ENCODE measurements around the gene MAP4K5. TPM values are rescaled to one million over a fixed set of nuclear protein-coding genes. Genes with fewer than 3 reads are reported as not detected.

Gene MAP4K5
- total RNA-seq, 1 donor from 2014 or later = 34.1 TPM

DNA sequence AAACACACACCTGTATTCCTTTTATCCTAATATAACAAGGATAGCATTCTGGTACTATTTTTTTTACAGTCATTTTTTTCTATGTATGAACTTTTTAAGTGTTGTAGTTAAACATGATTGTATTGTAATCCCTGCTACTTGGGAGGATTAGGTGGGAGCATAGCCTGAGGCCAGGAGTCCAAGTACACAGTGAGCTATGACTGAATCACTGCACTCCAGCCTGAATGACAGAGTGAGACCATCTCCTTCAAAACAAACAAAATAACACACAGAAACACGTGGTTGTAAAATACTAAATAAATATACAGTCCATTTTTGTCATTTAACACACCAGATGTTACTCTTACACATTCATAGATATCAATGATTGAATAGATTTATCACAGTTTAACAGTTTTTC is 56.9 kb downstream of the MAP4K5 start:
- H3K27ac Mint-ChIP-seq = no peak overlapping the region
- ATAC-seq (ENCODE audit: low read depth) (no peak), DNase-seq (no peak)
- H3K27me3 Mint-ChIP-seq = no peaks in the 10 kb centered on the region
- peaks cover 71% of the 10 kb centered on the region for H3K36me3 Mint-ChIP-seq (ENCODE audit: low read depth)
- TF ChIP-seq, protein P1, sequence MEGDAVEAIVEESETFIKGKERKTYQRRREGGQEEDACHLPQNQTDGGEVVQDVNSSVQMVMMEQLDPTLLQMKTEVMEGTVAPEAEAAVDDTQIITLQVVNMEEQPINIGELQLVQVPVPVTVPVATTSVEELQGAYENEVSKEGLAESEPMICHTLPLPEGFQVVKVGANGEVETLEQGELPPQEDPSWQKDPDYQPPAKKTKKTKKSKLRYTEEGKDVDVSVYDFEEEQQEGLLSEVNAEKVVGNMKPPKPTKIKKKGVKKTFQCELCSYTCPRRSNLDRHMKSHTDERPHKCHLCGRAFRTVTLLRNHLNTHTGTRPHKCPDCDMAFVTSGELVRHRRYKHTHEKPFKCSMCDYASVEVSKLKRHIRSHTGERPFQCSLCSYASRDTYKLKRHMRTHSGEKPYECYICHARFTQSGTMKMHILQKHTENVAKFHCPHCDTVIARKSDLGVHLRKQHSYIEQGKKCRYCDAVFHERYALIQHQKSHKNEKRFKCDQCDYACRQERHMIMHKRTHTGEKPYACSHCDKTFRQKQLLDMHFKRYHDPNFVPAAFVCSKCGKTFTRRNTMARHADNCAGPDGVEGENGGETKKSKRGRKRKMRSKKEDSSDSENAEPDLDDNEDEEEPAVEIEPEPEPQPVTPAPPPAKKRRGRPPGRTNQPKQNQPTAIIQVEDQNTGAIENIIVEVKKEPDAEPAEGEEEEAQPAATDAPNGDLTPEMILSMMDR (IDR thresholded peaks at IDR 0.05) = no peak
- ChIA-PET POLR2A (no interaction called here), CTCF (no interaction called here)
- H3K4me3 Mint-ChIP-seq = no peak overlapping the region
- peaks cover 21% of the 10 kb centered on the region for H3K9me3 Mint-ChIP-seq
- intact Hi-C loops (cut with micrococcal nuclease) = no loop called here
- H3K4me1 Mint-ChIP-seq = no peaks in the 10 kb centered on the region

DNA sequence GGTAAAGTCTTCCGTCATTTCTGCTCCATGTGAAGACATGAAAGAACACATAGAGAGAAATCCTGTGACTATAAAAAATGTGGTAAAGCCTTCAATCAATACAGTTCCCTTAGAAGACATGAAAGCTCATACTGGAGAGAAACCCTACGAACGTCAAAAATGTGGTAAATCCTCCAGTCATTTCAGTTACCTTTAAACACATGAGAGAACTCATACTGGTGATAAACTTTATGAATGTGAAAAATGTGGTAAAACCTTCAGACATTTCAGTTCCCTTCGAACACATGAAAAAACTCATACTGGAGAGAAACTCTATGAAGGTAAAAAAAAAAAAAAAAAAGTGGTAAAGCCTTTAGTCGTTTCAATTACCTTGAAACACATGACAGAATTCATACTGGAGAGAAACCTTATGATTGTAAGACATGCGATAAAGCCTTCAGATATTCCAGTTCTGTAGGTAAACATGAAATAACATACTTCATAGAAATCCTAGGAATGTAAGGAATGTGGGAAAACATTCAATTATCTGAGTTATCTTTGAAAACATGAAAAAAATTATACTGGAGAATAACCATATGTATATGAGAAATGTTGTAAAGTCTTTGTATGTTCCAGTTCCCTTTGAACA is 60.4 kb downstream of the MAP4K5 start:
- H3K9me3 Mint-ChIP-seq = peaks cover 18% of the 10 kb centered on the region
- no peaks in the 10 kb centered on the region for H3K27me3 Mint-ChIP-seq
- no peak for ATAC-seq (ENCODE audit: low read depth)
- no peak for DNase-seq
- H3K4me3 Mint-ChIP-seq = no peak overlapping the region
- TF ChIP-seq, protein P1 (IDR thresholded peaks at IDR 0.05) = no peak
- intact Hi-C loops (cut with micrococcal nuclease) = loop anchor here (5.0 kb wide), 1 partner anchor 875 kb away; the partner anchor contains the start of gene LRR1
- H3K36me3 Mint-ChIP-seq (ENCODE audit: low read depth) = peaks cover 76% of the 10 kb centered on the region
- no peak overlapping the region for H3K27ac Mint-ChIP-seq
- ChIA-PET CTCF (no interaction called here), POLR2A (no interaction called here)
- H3K4me1 Mint-ChIP-seq = no peaks in the 10 kb centered on the region

DNA sequence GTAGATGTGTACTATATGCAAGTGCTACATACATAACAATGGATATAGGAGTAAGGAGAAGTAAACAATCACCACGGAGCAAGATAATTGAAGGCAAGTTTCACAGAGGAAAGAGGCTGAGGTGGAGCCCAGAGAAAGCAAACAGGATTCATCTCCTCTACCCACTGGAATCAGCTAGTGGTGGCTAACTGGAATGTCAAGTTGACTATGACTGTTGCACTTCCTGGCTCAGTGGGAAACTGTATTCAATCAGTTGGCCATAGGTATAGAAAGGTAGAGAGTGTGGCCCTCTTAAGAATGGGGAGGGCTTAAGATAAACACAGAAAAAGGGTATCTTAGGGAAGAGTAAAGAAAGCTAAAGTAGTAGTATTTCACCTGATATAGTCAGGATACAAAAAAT is 62.4 kb downstream of the MAP4K5 start:
- Mint-ChIP-seq H3K27ac (no peak overlapping the region), H3K36me3 (ENCODE audit: low read depth) (peaks cover 78% of the 10 kb centered on the region), H3K4me1 (no peaks in the 10 kb centered on the region), H3K9me3 (peaks cover 18% of the 10 kb centered on the region), H3K27me3 (no peaks in the 10 kb centered on the region), H3K4me3 (no peak overlapping the region)
- no peak for ATAC-seq (ENCODE audit: low read depth)
- DNase-seq = no peak
- POLR2A ChIA-PET = no interaction called here
- CTCF ChIA-PET = no interaction called here
- TF ChIP-seq, protein P1 (IDR thresholded peaks at IDR 0.05) = no peak
- intact Hi-C loops (cut with micrococcal nuclease) = loop anchor here (5.0 kb wide), 1 partner anchor 873 kb away; the partner anchor contains the start of gene LRR1

DNA sequence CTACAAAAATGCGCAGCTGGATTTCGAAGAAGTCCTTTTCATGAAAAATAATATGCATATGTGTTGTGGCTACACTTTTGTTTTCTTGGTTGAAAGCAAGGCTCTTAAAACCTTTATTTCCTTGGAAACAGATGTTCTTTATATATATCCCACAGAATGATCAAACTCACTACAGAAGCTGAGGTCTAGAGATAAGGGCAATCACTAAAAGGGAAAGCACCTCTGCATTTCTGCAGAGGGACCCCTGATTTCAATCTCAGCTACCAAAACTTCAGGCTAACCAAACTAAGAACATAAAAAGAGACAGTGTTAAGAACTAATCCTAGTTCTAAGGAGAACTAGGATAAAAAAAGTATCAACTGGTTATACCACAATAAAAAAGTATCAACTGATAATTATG is 70.3 kb downstream of the MAP4K5 start:
- Mint-ChIP-seq H3K27me3 (no peaks in the 10 kb centered on the region), H3K4me3 (no peak overlapping the region), H3K36me3 (ENCODE audit: low read depth) (peaks cover 33% of the 10 kb centered on the region), H3K9me3 (no peaks in the 10 kb centered on the region), H3K27ac (no peak overlapping the region), H3K4me1 (no peaks in the 10 kb centered on the region)
- no peak for DNase-seq
- no peak for ATAC-seq (ENCODE audit: low read depth)
- ChIA-PET POLR2A (no interaction called here), CTCF (no interaction called here)
- TF ChIP-seq, protein P1 (IDR thresholded peaks at IDR 0.05) = no peak
- intact Hi-C loops (cut with micrococcal nuclease) = no loop called here

DNA sequence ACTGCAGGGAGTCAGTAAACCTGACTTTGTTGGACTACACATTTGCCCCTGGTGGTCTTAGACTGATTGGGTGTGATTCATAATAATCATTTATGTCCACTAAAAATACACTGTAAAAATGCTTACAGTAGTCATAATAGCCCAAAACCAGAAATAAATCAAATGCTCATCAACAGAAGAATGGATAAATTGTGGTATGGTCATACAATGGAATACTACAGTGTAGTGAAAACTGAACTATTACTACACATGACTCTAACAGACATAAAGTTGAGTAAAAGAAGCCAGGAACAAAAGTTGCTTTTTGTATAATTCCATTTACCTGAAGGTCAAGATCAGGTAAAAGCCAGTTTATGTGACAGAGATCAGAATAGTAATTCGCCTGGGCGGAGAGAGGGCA is 78.5 kb downstream of the MAP4K5 start:
- peaks cover 7% of the 10 kb centered on the region for H3K9me3 Mint-ChIP-seq
- CTCF ChIA-PET = no interaction called here
- peaks cover 61% of the 10 kb centered on the region for H3K36me3 Mint-ChIP-seq (ENCODE audit: low read depth)
- no peaks in the 10 kb centered on the region for H3K4me1 Mint-ChIP-seq
- ATAC-seq (ENCODE audit: low read depth) = no peak
- no peak overlapping the region for H3K27ac Mint-ChIP-seq
- DNase-seq = no peak
- POLR2A ChIA-PET = no interaction called here
- intact Hi-C loops (cut with micrococcal nuclease) = no loop called here
- TF ChIP-seq, protein P1 (IDR thresholded peaks at IDR 0.05) = no peak
- H3K4me3 Mint-ChIP-seq = no peak overlapping the region
- H3K27me3 Mint-ChIP-seq = no peaks in the 10 kb centered on the region
